Measurements from ENCODE around the gene TNPO3. TPM values are rescaled to one million over a fixed set of nuclear protein-coding genes. Genes with fewer than 3 reads are reported as not detected.
A peak's percentile ranks its signal among the peaks of the same experiment; 100 is the strongest.

The TNPO3 gene
- total and polyA plus RNA-seq, 12 donors, result 10.6 to 61.1 (median 41.8) TPM

DNA sequence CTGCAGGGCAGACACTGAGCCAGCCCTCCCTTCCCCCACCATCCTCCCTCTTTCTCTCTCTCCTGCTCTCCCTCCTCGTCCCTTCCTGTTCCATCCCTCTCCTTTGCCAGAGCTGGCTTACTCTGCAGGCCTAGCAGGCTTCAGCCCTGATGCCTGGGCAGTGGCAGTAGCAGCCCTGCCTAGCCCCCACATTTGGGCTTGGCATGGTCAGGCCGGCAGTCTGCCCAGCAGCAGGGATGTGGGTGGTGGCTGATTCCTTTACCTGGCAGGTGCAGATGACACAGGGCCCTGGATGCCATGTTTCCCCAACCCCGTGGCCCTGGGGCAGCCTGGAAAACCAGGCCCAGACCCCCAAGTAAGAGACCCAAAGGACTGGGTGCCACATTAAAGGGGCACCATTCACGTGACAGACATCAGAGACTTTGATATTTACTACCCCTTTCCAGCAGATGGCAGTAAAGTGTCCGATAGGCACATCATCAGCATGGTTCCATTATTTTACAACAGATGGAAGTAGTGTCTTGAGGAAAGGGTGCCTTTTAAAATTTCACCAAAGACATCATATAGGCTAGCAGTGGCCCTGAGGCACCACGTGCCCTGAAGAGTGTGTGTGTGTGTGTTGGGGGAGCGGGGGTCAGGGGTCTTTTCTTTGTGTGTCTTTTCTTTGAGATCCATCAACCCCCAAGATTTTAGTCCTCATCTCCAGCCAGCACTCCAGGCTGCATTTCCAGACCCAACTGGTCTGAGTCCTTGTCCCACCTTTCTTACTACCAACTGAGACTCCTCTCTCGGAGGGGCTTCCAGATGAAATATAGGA lies 150.3 kb downstream of the TNPO3 start:
- Histone ChIP-seq H3K4me3 (no peak overlapping the region), H3K4me1 (replicated peaks in 1 of 2) (no peaks in the 10 kb centered on the region), H3K27ac (no peak overlapping the region), H3K27me3 (peaks cover 4% of the 10 kb centered on the region), H3K9me3 (replicated peaks in 1 of 3) (peaks cover 0 to 7% (median 0%) of the 10 kb centered on the region in 3 donors), H3K36me3 (replicated peaks in 1 of 2) (no peaks in the 10 kb centered on the region)
- DNase-seq, result no peak
- intact Hi-C loops (cut with DNase I), result loop anchor here in 1 of 2 donors (5.0 kb wide), 1 partner anchor 193 kb away; no protein-coding TSS in a partner anchor
- TF ChIP-seq, protein P1, sequence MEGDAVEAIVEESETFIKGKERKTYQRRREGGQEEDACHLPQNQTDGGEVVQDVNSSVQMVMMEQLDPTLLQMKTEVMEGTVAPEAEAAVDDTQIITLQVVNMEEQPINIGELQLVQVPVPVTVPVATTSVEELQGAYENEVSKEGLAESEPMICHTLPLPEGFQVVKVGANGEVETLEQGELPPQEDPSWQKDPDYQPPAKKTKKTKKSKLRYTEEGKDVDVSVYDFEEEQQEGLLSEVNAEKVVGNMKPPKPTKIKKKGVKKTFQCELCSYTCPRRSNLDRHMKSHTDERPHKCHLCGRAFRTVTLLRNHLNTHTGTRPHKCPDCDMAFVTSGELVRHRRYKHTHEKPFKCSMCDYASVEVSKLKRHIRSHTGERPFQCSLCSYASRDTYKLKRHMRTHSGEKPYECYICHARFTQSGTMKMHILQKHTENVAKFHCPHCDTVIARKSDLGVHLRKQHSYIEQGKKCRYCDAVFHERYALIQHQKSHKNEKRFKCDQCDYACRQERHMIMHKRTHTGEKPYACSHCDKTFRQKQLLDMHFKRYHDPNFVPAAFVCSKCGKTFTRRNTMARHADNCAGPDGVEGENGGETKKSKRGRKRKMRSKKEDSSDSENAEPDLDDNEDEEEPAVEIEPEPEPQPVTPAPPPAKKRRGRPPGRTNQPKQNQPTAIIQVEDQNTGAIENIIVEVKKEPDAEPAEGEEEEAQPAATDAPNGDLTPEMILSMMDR (IDR thresholded peaks at IDR 0.05), result peak; percentile 51 to 77 (median 66)
- TF ChIP-seq POLR2A (IDR thresholded peaks at IDR 0.05), result no peak
- WGBS, 4 donors, result 30 to 37% (median 33%) methylated on average over 8 of the region's 8 CpGs

Small RNAs within 50 kb of the gene (small RNA-seq; reads per million reads assigned to genes)
- gene RN7SL306P, result 0 reads per million in 2 donors

Other genes starting within 250 kb of the TNPO3 start
- 1 to 10 TPM in 8 of 9 donors, under 1 TPM in 1; 0.90 to 7.3 (median 2.7) TPM for gene FLNC, start 224.7 kb downstream of the TNPO3 start, total RNA-seq
- 1 to 10 TPM in 2 of 3 donors, under 1 TPM in 1; 0.66 to 2.3 (median 1.8) TPM for gene FLNC, start 224.7 kb downstream of the TNPO3 start, polyA plus RNA-seq
- 100 to 1,000 TPM in 8 of 9 donors, 10 to 100 TPM in 1; 94.6 to 215 (median 157) TPM for gene ATP6V1F, start 192.3 kb downstream of the TNPO3 start, total RNA-seq
- gene ATP6V1F, start 192.3 kb downstream of the TNPO3 start, polyA plus RNA-seq, result 100 to 1,000 TPM; 200 to 334 (median 226) TPM
- gene KCP, start 144.4 kb downstream of the TNPO3 start, total RNA-seq, result under 1 TPM in 7 of 9 donors, not detected in 2; 0.11 to 0.55 (median 0.29) TPM
- 1 to 10 TPM in 1 of 3 donors, under 1 TPM in 1, not detected in 1; 0.37 to 8.0 TPM for gene KCP, start 144.4 kb downstream of the TNPO3 start, polyA plus RNA-seq
- gene IRF5, start 117.2 kb downstream of the TNPO3 start, total RNA-seq, result 10 to 100 TPM in 6 of 9 donors, 1 to 10 TPM in 2, under 1 TPM in 1; 0.83 to 25.9 (median 11.2) TPM
- 10 to 100 TPM in 1 of 3 donors, 1 to 10 TPM in 2; 1.9 to 16.7 (median 8.1) TPM for gene IRF5, start 117.2 kb downstream of the TNPO3 start, polyA plus RNA-seq
- 10 to 100 TPM in 6 of 9 donors, 1 to 10 TPM in 3; 1.8 to 20.0 (median 11.7) TPM for gene TSPAN33, start 89.6 kb upstream of the TNPO3 start, total RNA-seq
- 1 to 10 TPM; 3.6 to 8.4 (median 6.5) TPM for gene TSPAN33, start 89.6 kb upstream of the TNPO3 start, polyA plus RNA-seq
- gene SMO, start 133.5 kb upstream of the TNPO3 start, total RNA-seq, result 10 to 100 TPM in 4 of 9 donors, 1 to 10 TPM in 5; 3.6 to 23.9 (median 9.8) TPM
- gene SMO, start 133.5 kb upstream of the TNPO3 start, polyA plus RNA-seq, result 10 to 100 TPM in 1 of 3 donors, 1 to 10 TPM in 2; 2.5 to 12.9 (median 8.0) TPM
- 10 to 100 TPM; 13.8 to 57.1 (median 23.5) TPM for gene AHCYL2, start 169.9 kb upstream of the TNPO3 start, total RNA-seq
- gene AHCYL2, start 169.9 kb upstream of the TNPO3 start, polyA plus RNA-seq, result 10 to 100 TPM in 1 of 3 donors, 1 to 10 TPM in 2; 6.6 to 20.3 (median 9.4) TPM

All from adrenal gland (tissue), 12 donors.